ENCODE results near the gene CD101.

The CD101 gene

GRCh38 chr1:117015724-117016123 lies 14.2 kb downstream of the CD101 start:
- DNase-seq (ENCODE audit: low read depth in 2 of 2): no peak

- no peak for DNase-seq (ENCODE audit: low read depth in 2 of 2)
These were observed 15.5 kb downstream of the CD101 start for GRCh38 chr1:117017062-117017461.

- no peak for DNase-seq (ENCODE audit: low read depth in 2 of 2)
These were observed 16.1 kb downstream of the CD101 start for GRCh38 chr1:117017648-117018047.

- no peak for DNase-seq (ENCODE audit: low read depth in 2 of 2)
These were observed 19.1 kb downstream of the CD101 start for GRCh38 chr1:117020526-117021156.

- DNase-seq (ENCODE audit: low read depth in 2 of 2): no peak
These were observed 20.6 kb downstream of the CD101 start for GRCh38 chr1:117022114-117022513.

GRCh38 chr1:117025568-117025967 lies 24.0 kb downstream of the CD101 start:
- DNase-seq (ENCODE audit: low read depth in 2 of 2): no peak

GRCh38 chr1:117026361-117026760 lies 24.8 kb downstream of the CD101 start:
- DNase-seq (ENCODE audit: low read depth in 2 of 2): no peak

GRCh38 chr1:117029685-117030084 lies 28.1 kb downstream of the CD101 start:
- DNase-seq (ENCODE audit: low read depth in 2 of 2): no peak

GRCh38 chr1:117030271-117030877 lies 28.8 kb downstream of the CD101 start:
- DNase-seq (ENCODE audit: low read depth in 2 of 2): no peak

- no peak for DNase-seq (ENCODE audit: low read depth in 2 of 2)
These were observed 30.7 kb downstream of the CD101 start for GRCh38 chr1:117032266-117032665.

- no peak for DNase-seq (ENCODE audit: low read depth in 2 of 2)
These were observed 31.4 kb downstream of the CD101 start for GRCh38 chr1:117032681-117033539.

GRCh38 chr1:117033772-117034171 lies 32.2 kb downstream of the CD101 start:
- no peak for DNase-seq (ENCODE audit: low read depth in 2 of 2)

GRCh38 chr1:117034791-117035290 lies 33.3 kb downstream of the CD101 start:
- no peak for DNase-seq (ENCODE audit: low read depth in 2 of 2)

- DNase-seq (ENCODE audit: low read depth in 2 of 2): no peak
These were observed 34.5 kb downstream of the CD101 start for GRCh38 chr1:117036018-117036461.

- DNase-seq (ENCODE audit: low read depth in 2 of 2): no peak
These were observed 36.2 kb downstream of the CD101 start for GRCh38 chr1:117037802-117038201.

GRCh38 chr1:117038236-117038635 lies 36.7 kb downstream of the CD101 start:
- no peak for DNase-seq (ENCODE audit: low read depth in 2 of 2)

- no peak for DNase-seq (ENCODE audit: low read depth in 2 of 2)
These were observed 42.7 kb downstream of the CD101 start for GRCh38 chr1:117044217-117044616.

- DNase-seq (ENCODE audit: low read depth in 2 of 2): no peak
These were observed 44.1 kb downstream of the CD101 start for GRCh38 chr1:117045644-117046043.

GRCh38 chr1:117046781-117047180 lies 45.2 kb downstream of the CD101 start:
- DNase-seq (ENCODE audit: low read depth in 2 of 2): no peak

GRCh38 chr1:117047271-117047670 lies 45.7 kb downstream of the CD101 start:
- DNase-seq (ENCODE audit: low read depth in 2 of 2): no peak

- no peak for DNase-seq (ENCODE audit: low read depth in 2 of 2)
These were observed 48.3 kb downstream of the CD101 start for GRCh38 chr1:117049857-117050256.

- no peak for DNase-seq (ENCODE audit: low read depth in 2 of 2)
These were observed 49.9 kb downstream of the CD101 start for GRCh38 chr1:117051224-117052064.
